Activated T-helper 17 cell treated with anti-CD3 and anti-CD28 coated beads, Interleukin-2, amount 50 U/mL, for 72 hours (primary cell): ENCODE results near the gene HTR5A. TPM values are rescaled to one million over a fixed set of nuclear protein-coding genes. Genes with fewer than 3 reads are reported as not detected.

Source experiments
- ATAC-seq: fragments of 150-1000 bp; cut with Tn5 transposase; replicated peaks from 2 replicates; pipeline ENCODE4 v1.10.0; 2021; ENCODE audit warnings: mild to moderate bottlenecking, moderate library complexity
- H3K27ac Mint-ChIP-seq: one replicate; pipeline ENCODE4 v1.8.0; 2022; ENCODE audit warnings: mixed read lengths
- H3K27me3 Mint-ChIP-seq: one replicate; pipeline ENCODE4 v1.8.0; 2022; ENCODE audit warnings: mixed read lengths
- H3K36me3 Mint-ChIP-seq: one replicate; pipeline ENCODE4 v1.8.0; 2022; ENCODE audit warnings: low read depth, mild to moderate bottlenecking, mixed read lengths
- H3K4me1 Mint-ChIP-seq: one replicate; pipeline ENCODE4 v1.8.0; 2022; ENCODE audit warnings: mixed read lengths
- H3K4me3 Mint-ChIP-seq: one replicate; pipeline ENCODE4 v1.8.0; 2022; ENCODE audit warnings: mild to moderate bottlenecking, mixed read lengths
- H3K9me3 Mint-ChIP-seq: one replicate; pipeline ENCODE4 v1.8.0; 2022; ENCODE audit warnings: mixed read lengths
- total RNA-seq, 2 donors: library from RNA; stranded (reverse); gene quantifications; one replicate each; pipeline ENCODE4 v1.2.3, GENCODE V29; 2022

The HTR5A gene
- total RNA-seq, 2 donors from 2014 or later: not detected

GRCh38 chr7:155107126-155107525 is 37.0 kb downstream of the HTR5A start:
- Mint-ChIP-seq H3K27ac (no peak overlapping the region), H3K27me3 (peaks cover 23% of the 10 kb centered on the region), H3K9me3 (no peaks in the 10 kb centered on the region), H3K4me3 (no peak overlapping the region), H3K4me1 (no peaks in the 10 kb centered on the region), H3K36me3 (no peaks in the 10 kb centered on the region)
- ATAC-seq: no peak

- Mint-ChIP-seq H3K27me3 (peaks cover 21% of the 10 kb centered on the region), H3K4me1 (no peaks in the 10 kb centered on the region), H3K9me3 (no peaks in the 10 kb centered on the region), H3K4me3 (no peak overlapping the region), H3K36me3 (no peaks in the 10 kb centered on the region), H3K27ac (no peak overlapping the region)
- no peak for ATAC-seq
Measured at GRCh38 chr7:155108144-155108901, 38.2 kb downstream of the HTR5A start.

GRCh38 chr7:155109121-155109520 is 39.0 kb downstream of the HTR5A start:
- Mint-ChIP-seq H3K4me1 (no peaks in the 10 kb centered on the region), H3K27me3 (peaks cover 21% of the 10 kb centered on the region), H3K9me3 (no peaks in the 10 kb centered on the region), H3K36me3 (no peaks in the 10 kb centered on the region), H3K27ac (no peak overlapping the region), H3K4me3 (no peak overlapping the region)
- ATAC-seq: no peak

GRCh38 chr7:155115288-155115687 is 45.2 kb downstream of the HTR5A start:
- no peaks in the 10 kb centered on the region for H3K4me1 Mint-ChIP-seq
- H3K4me3 Mint-ChIP-seq: no peak overlapping the region
- no peaks in the 10 kb centered on the region for H3K36me3 Mint-ChIP-seq
- no peak for ATAC-seq
- H3K9me3 Mint-ChIP-seq: peaks cover 7% of the 10 kb centered on the region
- peaks cover 26% of the 10 kb centered on the region for H3K27me3 Mint-ChIP-seq
- H3K27ac Mint-ChIP-seq: no peak overlapping the region

GRCh38 chr7:155119801-155120382 is 49.8 kb downstream of the HTR5A start:
- Mint-ChIP-seq H3K9me3 (peaks cover 7% of the 10 kb centered on the region), H3K4me1 (no peaks in the 10 kb centered on the region), H3K27me3 (peaks cover 28% of the 10 kb centered on the region), H3K27ac (no peak overlapping the region), H3K4me3 (no peak overlapping the region), H3K36me3 (no peaks in the 10 kb centered on the region)
- no peak for ATAC-seq

GRCh38 chr7:155120460-155120859 is 50.3 kb downstream of the HTR5A start:
- peaks cover 28% of the 10 kb centered on the region for H3K27me3 Mint-ChIP-seq
- H3K9me3 Mint-ChIP-seq: peaks cover 7% of the 10 kb centered on the region

GRCh38 chr7:155122831-155123230 is 52.7 kb downstream of the HTR5A start:
- Mint-ChIP-seq H3K27me3 (peaks cover 18% of the 10 kb centered on the region), H3K9me3 (peaks cover 7% of the 10 kb centered on the region), H3K4me3 (no peak overlapping the region), H3K27ac (no peak overlapping the region), H3K4me1 (no peaks in the 10 kb centered on the region), H3K36me3 (no peaks in the 10 kb centered on the region)
- ATAC-seq: no peak

More at GRCh38 chr7:155120460-155120859, 50.3 kb downstream of the HTR5A start:
- ATAC-seq: no peak
- H3K4me3 Mint-ChIP-seq: no peak overlapping the region
- H3K27ac Mint-ChIP-seq: no peak overlapping the region
- no peaks in the 10 kb centered on the region for H3K4me1 Mint-ChIP-seq
- no peaks in the 10 kb centered on the region for H3K36me3 Mint-ChIP-seq

- Mint-ChIP-seq H3K27ac (no peak overlapping the region), H3K4me3 (no peak overlapping the region), H3K27me3 (peaks cover 20% of the 10 kb centered on the region), H3K9me3 (peaks cover 7% of the 10 kb centered on the region), H3K4me1 (no peaks in the 10 kb centered on the region), H3K36me3 (no peaks in the 10 kb centered on the region)
- ATAC-seq: no peak
Measured at GRCh38 chr7:155123413-155123812, 53.3 kb downstream of the HTR5A start.

- H3K27ac Mint-ChIP-seq: no peak overlapping the region
- no peaks in the 10 kb centered on the region for H3K36me3 Mint-ChIP-seq
- H3K4me3 Mint-ChIP-seq: no peak overlapping the region
- ATAC-seq: no peak
- no peaks in the 10 kb centered on the region for H3K4me1 Mint-ChIP-seq
- peaks cover 5% of the 10 kb centered on the region for H3K9me3 Mint-ChIP-seq
- H3K27me3 Mint-ChIP-seq: peaks cover 26% of the 10 kb centered on the region
Measured at GRCh38 chr7:155124706-155125105, 54.6 kb downstream of the HTR5A start.

- H3K4me1 Mint-ChIP-seq: no peaks in the 10 kb centered on the region
- H3K27ac Mint-ChIP-seq: no peak overlapping the region
- H3K9me3 Mint-ChIP-seq: no peaks in the 10 kb centered on the region
- H3K36me3 Mint-ChIP-seq: no peaks in the 10 kb centered on the region
- H3K27me3 Mint-ChIP-seq: peaks cover 16% of the 10 kb centered on the region
- no peak overlapping the region for H3K4me3 Mint-ChIP-seq
- no peak for ATAC-seq
Measured at GRCh38 chr7:155129186-155129585, 59.1 kb downstream of the HTR5A start.

GRCh38 chr7:155129789-155130188 is 59.7 kb downstream of the HTR5A start:
- no peak overlapping the region for H3K4me3 Mint-ChIP-seq
- H3K27ac Mint-ChIP-seq: no peak overlapping the region
- no peaks in the 10 kb centered on the region for H3K9me3 Mint-ChIP-seq
- peaks cover 16% of the 10 kb centered on the region for H3K27me3 Mint-ChIP-seq
- H3K36me3 Mint-ChIP-seq: no peaks in the 10 kb centered on the region
- no peaks in the 10 kb centered on the region for H3K4me1 Mint-ChIP-seq
- no peak for ATAC-seq

GRCh38 chr7:155130493-155130892 is 60.4 kb downstream of the HTR5A start:
- peaks cover 16% of the 10 kb centered on the region for H3K27me3 Mint-ChIP-seq
- no peak overlapping the region for H3K27ac Mint-ChIP-seq
- no peak overlapping the region for H3K4me3 Mint-ChIP-seq
- no peaks in the 10 kb centered on the region for H3K9me3 Mint-ChIP-seq
- no peak for ATAC-seq
- no peaks in the 10 kb centered on the region for H3K36me3 Mint-ChIP-seq
- no peaks in the 10 kb centered on the region for H3K4me1 Mint-ChIP-seq

- peaks cover 15% of the 10 kb centered on the region for H3K27me3 Mint-ChIP-seq
- no peak overlapping the region for H3K27ac Mint-ChIP-seq
- H3K9me3 Mint-ChIP-seq: no peaks in the 10 kb centered on the region
- no peak for ATAC-seq
- no peaks in the 10 kb centered on the region for H3K36me3 Mint-ChIP-seq
- no peak overlapping the region for H3K4me3 Mint-ChIP-seq
- no peaks in the 10 kb centered on the region for H3K4me1 Mint-ChIP-seq
Measured at GRCh38 chr7:155131090-155131489, 61.0 kb downstream of the HTR5A start.

- Mint-ChIP-seq H3K36me3 (no peaks in the 10 kb centered on the region), H3K4me1 (no peaks in the 10 kb centered on the region), H3K27me3 (peaks cover 13% of the 10 kb centered on the region), H3K27ac (no peak overlapping the region), H3K9me3 (no peaks in the 10 kb centered on the region), H3K4me3 (no peak overlapping the region)
- no peak for ATAC-seq
Measured at GRCh38 chr7:155132431-155132830, 62.3 kb downstream of the HTR5A start.

- H3K27ac Mint-ChIP-seq: no peak overlapping the region
- no peaks in the 10 kb centered on the region for H3K9me3 Mint-ChIP-seq
- H3K4me3 Mint-ChIP-seq: no peak overlapping the region
- H3K36me3 Mint-ChIP-seq: no peaks in the 10 kb centered on the region
- ATAC-seq: peak; percentile 59
- peaks cover 22% of the 10 kb centered on the region for H3K27me3 Mint-ChIP-seq
- no peaks in the 10 kb centered on the region for H3K4me1 Mint-ChIP-seq
Measured at GRCh38 chr7:155136619-155137243, 66.6 kb downstream of the HTR5A start.
